VCaP (cell line): ENCODE results near the gene ACYP1.
A peak's percentile ranks its signal among the peaks of the same experiment; 100 is the strongest.

Experiments
- H3K27ac ChIP-seq: fragments of 450-650 bp; 2 replicates; pipeline ENCODE4 v1.5.1; 2017
- CTCF ChIP-seq: fragments of 450-650 bp; conservative IDR thresholded peaks from 2 replicates; pipeline ENCODE4 v1.5.1; 2017; ENCODE audit warnings: mild to moderate bottlenecking, moderate library complexity

The ACYP1 gene

DNA sequence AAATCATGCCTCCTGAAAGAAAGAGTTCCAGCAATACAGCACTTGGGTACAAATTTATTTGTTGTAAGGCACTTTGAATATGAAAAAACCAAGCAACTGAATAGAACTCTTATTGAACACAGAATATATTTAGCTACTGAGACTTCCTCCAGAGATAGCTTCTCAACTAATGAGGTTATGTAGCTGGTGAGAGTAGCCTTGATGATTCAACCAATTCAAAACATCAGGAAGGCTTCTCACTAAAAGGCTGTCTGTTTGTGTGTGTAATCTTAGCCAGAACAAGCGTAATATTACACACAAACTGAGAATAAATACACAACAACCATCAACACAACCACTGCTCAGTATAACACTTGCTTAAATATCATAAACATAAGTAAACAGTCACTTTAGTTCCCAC, 40.7 kb downstream of the ACYP1 start:
- H3K27ac ChIP-seq = no peak overlapping the region
- no peak for TF ChIP-seq CTCF

- no peak overlapping the region for H3K27ac ChIP-seq
These were observed 41.2 kb downstream of the ACYP1 start for GRCh38 chr14:75022655-75023054.

DNA sequence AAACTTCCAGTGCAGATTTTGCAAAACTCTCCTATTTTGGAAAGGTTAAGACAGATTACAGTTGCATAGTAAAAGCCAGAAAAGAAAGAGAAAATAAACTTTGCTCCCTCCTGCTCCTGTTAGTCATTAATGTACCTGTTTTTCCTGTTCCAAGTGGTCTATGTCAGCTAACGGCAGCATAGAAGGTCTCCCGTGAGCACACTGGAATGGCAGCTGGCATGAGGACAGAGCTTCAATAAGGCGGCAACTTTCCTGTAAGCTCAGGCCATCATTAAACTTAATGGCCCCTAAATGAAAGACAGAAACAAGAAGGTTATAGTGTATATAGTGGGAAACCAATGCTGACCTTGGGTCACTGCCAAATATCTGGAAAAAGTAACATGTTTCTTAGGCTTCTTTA, 45.1 kb downstream of the ACYP1 start:
- no peak for TF ChIP-seq CTCF
- H3K27ac ChIP-seq = peak overlapping the region; percentile 55

More at GRCh38 chr14:75022655-75023054, 41.2 kb downstream of the ACYP1 start:
- TF ChIP-seq CTCF = peak; percentile 41

GRCh38 chr14:75016815-75017214, 47.0 kb downstream of the ACYP1 start:
- no peak overlapping the region for H3K27ac ChIP-seq
- no peak for TF ChIP-seq CTCF

- TF ChIP-seq CTCF = no peak
- H3K27ac ChIP-seq = no peak overlapping the region
These were observed 48.3 kb downstream of the ACYP1 start for GRCh38 chr14:75015496-75015895.

- TF ChIP-seq CTCF = no peak
- no peak overlapping the region for H3K27ac ChIP-seq
These were observed 50.5 kb downstream of the ACYP1 start for GRCh38 chr14:75013290-75013689.

DNA sequence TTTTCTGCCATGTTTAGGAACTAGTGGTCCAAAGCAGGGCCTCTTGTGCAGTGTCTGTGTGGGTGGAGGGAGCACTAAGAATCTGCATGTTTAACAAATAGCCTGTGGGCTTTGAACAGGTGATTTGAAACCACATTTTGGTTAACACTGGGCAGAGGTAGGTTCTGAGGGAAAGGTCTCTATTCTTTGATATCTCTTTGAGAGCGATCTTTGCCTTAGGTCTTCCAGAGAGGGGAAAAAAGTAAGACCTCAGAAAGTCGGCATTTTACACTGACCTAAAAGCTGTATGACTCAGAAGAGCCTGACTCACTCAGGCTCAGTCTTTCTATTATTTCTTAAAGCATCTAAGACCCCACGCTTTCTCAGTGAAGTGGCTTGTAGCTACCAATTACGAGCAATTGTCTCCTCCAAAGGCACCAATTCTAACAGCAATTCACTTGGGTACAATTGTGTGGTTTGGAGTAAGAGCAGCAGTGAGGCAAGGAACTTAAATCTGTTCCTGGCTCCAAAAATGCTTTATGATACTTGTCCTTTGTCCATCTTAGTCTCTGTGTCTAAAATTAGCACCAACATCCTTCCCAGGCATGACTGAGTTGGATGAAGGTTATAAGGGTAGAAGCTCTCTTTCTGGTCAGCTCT, 52.3 kb downstream of the ACYP1 start:
- no peak for TF ChIP-seq CTCF
- no peak overlapping the region for H3K27ac ChIP-seq
